Activated T-helper 1 cell treated with anti-CD3 and anti-CD28 coated beads, Interleukin-2, amount 50 U/mL, for 16 hours (primary cell): ENCODE results near the gene VIT.
"Not testable (repeated sequence)": the region's sequence is repeated elsewhere in the genome, so short reads cannot be mapped to it uniquely, and the experiment has no call there.

Experiments used
- DNase-seq, 2 donors: peaks; one replicate each; pipeline ENCODE4 v3.0.0-alpha.2; 2020; ENCODE audit warnings: low read depth in 1 of 2, low spot score in 1 of 2

Gene VIT

DNA sequence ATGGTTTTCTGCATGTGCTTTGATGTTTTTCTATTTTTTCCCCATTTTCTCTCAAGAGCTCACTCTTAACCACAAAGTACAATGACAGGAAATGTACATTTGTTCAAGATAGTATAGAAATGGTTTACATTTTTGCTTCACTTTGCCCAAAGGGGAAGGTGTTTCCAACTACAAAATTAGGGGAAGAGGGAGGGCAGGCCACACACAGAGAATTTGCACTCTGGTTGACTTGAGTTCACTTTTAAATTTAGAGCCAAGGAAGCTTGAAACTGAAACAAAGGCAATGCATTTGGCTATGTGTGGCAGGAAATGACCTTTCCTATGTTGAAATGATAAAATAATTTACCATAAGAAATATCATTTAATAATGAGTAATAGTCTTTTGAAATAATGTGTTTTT lies 19.1 kb upstream of the VIT start:
- DNase-seq = no peak

GRCh38 chr2:36677996-36678605 lies 18.4 kb upstream of the VIT start:
- no peak for DNase-seq

DNA sequence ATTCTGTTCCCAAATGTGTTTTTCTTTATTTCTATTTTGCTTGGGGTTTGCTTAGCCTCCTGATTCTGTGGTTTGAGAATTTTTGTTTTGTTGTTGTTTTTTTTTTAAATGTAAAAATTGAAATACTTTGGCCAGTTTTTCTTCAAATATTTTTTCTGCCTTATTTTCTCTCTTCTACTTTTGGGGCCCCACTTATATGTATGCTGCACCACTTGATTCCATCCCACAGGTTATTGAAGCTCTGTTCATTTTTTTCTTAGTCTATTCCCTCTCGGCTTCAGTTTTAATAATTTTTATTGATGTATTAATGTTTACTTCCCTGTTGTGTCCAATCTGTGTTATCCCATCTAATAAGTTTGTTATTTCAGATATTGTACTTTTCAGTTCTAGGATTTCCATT lies 17.7 kb upstream of the VIT start:
- no peak for DNase-seq

DNA sequence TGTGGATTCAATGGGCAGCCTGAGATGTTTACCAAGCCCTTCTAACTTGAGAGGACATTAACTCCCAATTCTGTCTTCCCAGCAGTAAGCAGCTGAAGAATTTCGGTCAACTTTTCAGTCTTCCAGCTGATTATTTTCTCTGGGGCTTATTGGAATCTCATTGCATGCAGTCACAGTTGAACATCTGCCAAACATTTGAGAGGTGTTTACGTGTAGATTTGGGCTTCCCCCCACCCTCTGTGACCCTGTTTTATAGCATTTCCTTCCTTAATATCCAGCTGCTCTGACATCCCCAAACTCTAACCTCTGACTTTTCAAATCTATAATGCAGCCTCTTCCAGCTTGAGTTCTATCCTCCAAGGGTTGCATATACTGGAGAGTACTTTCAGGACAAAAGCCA lies 16.5 kb upstream of the VIT start:
- no peak for DNase-seq

- no peak for DNase-seq
Measured at GRCh38 chr2:36682562-36682961, 13.9 kb upstream of the VIT start.

- no peak for DNase-seq
Measured at GRCh38 chr2:36683002-36683401, 13.5 kb upstream of the VIT start.

DNA sequence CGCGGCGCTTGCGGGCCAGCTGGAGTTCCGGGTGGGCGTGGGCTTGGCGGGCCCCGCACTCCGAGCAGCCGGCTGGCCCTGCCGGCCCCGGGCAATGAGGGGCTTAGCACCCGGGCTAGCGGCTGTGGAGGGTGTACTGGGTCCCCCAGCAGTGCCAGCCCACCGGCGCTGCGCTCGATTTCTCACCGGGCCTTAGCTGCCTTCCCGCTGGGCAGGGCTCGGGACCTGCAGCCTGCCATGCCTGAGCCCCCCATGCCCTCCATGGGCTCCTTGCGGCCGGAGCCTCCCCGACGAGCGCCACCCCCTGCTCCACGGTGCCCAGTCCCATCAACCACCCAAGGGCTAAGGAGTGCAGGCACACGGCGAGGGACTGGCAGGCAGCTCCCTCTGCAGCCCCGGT lies 8.2 kb upstream of the VIT start:
- not testable (repeated sequence) for DNase-seq

DNA sequence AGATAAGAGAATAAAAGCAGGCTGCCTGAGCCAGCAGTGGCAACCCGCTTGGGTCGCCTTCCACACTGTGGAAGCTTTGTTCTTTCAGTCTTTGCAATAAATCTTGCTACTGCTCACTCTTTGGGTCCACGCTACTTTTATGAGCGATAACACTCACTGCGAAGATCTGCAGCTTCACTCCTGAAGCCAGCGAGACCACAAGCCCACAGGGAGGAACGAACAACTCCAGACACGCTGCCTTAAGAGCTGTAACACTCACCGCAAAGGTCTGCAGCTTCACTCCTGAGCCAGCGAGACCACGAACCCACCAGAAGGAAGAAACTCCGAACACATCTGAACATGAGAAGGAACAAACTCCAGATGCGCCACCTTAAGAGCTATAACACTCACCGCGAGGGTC lies 7.5 kb upstream of the VIT start:
- DNase-seq = not testable (repeated sequence)

GRCh38 chr2:36692121-36692520 lies 4.4 kb upstream of the VIT start:
- no peak for DNase-seq

GRCh38 chr2:36693825-36694224 lies 2.7 kb upstream of the VIT start:
- DNase-seq = no peak

GRCh38 chr2:36695746-36696415 lies 626 bp upstream of the VIT start:
- no peak for DNase-seq

DNA sequence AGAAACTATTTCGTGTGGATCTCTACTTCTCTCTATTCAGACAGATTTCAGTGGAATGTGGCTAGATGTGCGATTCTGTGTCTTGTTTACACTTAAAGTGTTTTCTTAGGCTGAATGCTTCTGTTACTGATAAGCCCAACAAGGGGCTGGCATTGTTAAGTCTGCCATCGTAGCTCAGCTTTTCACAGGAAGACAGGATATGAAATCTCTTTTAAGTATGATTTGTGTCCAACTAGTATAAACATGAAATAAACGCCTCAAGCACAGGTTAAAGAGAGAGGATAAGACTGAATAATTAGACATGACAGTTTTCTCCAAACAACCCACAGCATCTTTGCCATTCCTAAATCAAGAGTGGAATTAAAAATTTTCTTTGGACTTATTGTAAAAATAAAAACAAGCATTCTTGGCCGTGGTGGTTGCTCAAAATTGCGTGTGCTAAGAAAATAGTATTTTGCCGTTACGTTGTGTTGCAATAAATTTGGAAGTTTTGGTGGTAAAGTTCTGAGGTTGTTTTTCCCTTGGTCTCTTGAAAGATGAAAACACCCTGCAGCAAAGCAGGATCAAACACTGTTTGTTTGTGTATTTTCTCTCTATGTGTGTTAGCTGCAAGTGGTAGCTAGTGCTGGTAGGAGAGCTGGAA lies 1.0 kb downstream of the VIT start:
- no peak for DNase-seq

DNA sequence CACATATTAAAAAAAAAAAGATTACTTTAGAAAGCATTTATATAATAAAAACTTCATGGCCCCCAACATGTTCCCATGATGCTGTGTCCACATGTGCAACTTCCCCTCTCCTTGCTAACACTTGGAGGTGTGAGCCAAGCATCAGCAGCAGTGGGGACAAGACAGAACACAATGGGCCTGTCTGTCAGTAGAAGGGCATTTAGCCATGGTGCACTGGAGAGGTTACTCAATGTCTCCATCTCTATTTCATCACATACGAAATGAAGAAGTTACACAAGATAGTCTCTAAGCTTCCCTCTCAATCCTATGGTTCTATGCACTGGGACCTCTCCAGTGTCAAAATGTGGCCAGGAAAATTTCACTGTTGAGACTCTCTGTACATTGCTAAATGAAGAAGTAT lies 2.5 kb downstream of the VIT start:
- no peak for DNase-seq

GRCh38 chr2:36700311-36700710 lies 3.8 kb downstream of the VIT start:
- DNase-seq = no peak

- no peak for DNase-seq
Measured at GRCh38 chr2:36701391-36701795, 4.9 kb downstream of the VIT start.

- DNase-seq = no peak
Measured at GRCh38 chr2:36701918-36702317, 5.4 kb downstream of the VIT start.

- no peak for DNase-seq
Measured at GRCh38 chr2:36702781-36703180, 6.3 kb downstream of the VIT start.

DNA sequence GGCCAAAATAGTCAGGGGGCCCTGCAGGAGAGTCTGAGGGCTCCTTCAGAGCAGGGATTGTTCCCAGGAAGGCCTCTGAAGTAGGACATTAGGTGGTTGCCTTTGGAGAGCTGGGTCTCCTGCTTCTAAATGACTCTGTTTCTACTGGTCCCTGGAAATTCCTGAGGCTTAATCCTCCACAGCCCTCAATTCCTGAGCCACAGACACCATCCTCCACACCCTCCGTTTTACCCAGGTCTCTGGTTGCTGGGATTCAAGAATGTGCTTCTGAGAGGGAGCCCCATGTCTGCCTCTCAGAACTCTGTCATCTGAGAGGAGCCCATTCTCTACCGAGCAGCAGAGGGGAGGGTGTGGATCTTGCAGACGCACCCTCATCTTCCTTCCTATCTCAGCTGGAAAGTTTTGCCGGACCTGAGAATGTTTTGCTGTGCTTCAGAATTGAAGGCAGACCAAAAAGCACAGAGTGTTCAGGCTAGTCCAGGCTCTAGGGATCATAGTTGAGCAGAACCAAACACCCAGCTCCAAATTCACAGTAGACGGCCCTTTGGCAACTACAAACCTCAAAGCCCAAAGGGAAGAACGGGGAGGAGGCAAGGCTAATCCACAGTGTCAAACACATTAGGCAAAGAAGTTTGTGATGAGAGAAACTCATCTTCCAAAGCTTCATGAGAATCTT lies 8.1 kb downstream of the VIT start:
- DNase-seq = no peak

DNA sequence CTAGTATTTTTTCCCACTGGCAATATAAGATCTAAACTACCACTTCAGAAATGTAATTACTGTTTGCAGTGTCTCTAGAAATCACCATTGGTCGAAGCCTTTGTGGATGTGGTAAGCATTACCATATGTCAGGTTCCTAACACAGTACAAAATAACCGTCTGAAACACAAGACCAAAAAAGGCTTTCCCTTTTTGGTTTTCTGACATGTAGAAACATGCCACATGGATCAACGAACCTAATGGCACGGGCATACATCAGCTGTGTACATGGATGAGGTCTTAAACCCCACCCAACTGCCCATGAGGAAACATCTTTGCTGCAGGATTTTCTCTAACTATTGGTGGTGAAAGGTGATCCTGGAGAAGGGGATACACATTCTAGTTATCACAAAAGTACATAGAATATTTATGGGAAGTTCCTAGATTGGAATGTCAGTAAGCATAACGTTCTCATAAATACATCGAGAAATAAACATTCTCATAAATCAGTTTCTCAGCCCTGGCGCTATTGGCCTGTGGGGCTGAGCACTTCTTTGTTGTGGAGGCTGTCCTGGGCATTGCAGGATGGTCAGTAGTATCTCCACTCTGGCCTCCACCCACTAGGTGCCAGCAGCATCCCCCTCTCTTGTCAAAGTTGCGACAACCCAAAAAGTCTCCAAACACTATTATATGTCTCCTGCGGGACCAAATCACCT lies 9.0 kb downstream of the VIT start:
- DNase-seq = no peak

GRCh38 chr2:36706021-36706876 lies 9.7 kb downstream of the VIT start:
- no peak for DNase-seq

- DNase-seq = no peak
Measured at GRCh38 chr2:36707050-36707449, 10.5 kb downstream of the VIT start.
